ENCODE results near the gene RANBP1. TPM values are rescaled to one million over a fixed set of nuclear protein-coding genes. Genes with fewer than 3 reads are reported as not detected.

The RANBP1 gene
- total RNA-seq, 1 experiment from 2014 or later = 443 TPM

DNA sequence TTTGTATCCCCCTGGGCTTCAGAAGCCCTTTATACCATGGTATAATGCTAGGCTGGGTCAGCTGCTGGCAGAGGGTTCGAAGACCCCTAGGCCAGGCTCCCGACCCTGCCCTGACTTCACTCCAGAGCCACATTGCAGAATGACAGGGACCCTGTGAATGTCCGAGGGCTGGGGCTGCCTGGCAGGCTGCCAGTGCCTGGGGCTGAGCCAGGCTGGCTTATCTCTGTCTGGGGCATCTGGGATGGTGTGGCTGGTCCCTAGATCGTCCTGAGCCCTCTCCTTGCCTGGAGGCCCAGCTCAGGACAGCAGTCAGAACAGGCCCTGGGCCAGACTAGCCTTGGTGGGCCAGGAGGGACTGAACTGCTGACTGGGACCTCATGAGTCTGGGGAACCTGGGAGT lies 19.4 kb downstream of the RANBP1 start:
- Mint-ChIP-seq H3K36me3 (no peaks in the 10 kb centered on the region), H3K27me3 (ENCODE audit: low read depth) (no peaks in the 10 kb centered on the region), H3K27ac (no peak overlapping the region; the same call in 1 of the 2 replicates), H3K9me3 (no peaks in the 10 kb centered on the region), H3K4me1 (0 out of 2 replicates have a peak, but pooled peaks cover 6% of the 10 kb centered on the region), H3K4me3 (no peak overlapping the region)
- DNase-seq (ENCODE audit: low spot score) (no peak), ATAC-seq (no peak)
- TF ChIP-seq, protein P1, sequence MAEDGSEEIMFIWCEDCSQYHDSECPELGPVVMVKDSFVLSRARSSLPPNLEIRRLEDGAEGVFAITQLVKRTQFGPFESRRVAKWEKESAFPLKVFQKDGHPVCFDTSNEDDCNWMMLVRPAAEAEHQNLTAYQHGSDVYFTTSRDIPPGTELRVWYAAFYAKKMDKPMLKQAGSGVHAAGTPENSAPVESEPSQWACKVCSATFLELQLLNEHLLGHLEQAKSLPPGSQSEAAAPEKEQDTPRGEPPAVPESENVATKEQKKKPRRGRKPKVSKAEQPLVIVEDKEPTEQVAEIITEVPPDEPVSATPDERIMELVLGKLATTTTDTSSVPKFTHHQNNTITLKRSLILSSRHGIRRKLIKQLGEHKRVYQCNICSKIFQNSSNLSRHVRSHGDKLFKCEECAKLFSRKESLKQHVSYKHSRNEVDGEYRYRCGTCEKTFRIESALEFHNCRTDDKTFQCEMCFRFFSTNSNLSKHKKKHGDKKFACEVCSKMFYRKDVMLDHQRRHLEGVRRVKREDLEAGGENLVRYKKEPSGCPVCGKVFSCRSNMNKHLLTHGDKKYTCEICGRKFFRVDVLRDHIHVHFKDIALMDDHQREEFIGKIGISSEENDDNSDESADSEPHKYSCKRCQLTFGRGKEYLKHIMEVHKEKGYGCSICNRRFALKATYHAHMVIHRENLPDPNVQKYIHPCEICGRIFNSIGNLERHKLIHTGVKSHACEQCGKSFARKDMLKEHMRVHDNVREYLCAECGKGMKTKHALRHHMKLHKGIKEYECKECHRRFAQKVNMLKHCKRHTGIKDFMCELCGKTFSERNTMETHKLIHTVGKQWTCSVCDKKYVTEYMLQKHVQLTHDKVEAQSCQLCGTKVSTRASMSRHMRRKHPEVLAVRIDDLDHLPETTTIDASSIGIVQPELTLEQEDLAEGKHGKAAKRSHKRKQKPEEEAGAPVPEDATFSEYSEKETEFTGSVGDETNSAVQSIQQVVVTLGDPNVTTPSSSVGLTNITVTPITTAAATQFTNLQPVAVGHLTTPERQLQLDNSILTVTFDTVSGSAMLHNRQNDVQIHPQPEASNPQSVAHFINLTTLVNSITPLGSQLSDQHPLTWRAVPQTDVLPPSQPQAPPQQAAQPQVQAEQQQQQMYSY (CRISPR knock-in tag; IDR thresholded peaks at IDR 0.05) = no peak
- TF ChIP-seq, protein P2, sequence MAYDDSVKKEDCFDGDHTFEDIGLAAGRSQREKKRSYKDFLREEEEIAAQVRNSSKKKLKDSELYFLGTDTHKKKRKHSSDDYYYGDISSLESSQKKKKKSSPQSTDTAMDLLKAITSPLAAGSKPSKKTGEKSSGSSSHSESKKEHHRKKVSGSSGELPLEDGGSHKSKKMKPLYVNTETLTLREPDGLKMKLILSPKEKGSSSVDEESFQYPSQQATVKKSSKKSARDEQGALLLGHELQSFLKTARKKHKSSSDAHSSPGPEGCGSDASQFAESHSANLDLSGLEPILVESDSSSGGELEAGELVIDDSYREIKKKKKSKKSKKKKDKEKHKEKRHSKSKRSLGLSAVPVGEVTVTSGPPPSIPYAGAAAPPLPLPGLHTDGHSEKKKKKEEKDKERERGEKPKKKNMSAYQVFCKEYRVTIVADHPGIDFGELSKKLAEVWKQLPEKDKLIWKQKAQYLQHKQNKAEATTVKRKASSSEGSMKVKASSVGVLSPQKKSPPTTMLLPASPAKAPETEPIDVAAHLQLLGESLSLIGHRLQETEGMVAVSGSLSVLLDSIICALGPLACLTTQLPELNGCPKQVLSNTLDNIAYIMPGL (CRISPR knock-in tag; IDR thresholded peaks at IDR 0.05) = no peak
- TF ChIP-seq NFATC4 (CRISPR knock-in tag; IDR thresholded peaks at IDR 0.05) (no peak), GTF2I (CRISPR knock-in tag; conservative IDR thresholded peaks at IDR 0.05) (no peak)
- ChIA-PET POLR2A (no interaction called here), CTCF (no interaction called here)

DNA sequence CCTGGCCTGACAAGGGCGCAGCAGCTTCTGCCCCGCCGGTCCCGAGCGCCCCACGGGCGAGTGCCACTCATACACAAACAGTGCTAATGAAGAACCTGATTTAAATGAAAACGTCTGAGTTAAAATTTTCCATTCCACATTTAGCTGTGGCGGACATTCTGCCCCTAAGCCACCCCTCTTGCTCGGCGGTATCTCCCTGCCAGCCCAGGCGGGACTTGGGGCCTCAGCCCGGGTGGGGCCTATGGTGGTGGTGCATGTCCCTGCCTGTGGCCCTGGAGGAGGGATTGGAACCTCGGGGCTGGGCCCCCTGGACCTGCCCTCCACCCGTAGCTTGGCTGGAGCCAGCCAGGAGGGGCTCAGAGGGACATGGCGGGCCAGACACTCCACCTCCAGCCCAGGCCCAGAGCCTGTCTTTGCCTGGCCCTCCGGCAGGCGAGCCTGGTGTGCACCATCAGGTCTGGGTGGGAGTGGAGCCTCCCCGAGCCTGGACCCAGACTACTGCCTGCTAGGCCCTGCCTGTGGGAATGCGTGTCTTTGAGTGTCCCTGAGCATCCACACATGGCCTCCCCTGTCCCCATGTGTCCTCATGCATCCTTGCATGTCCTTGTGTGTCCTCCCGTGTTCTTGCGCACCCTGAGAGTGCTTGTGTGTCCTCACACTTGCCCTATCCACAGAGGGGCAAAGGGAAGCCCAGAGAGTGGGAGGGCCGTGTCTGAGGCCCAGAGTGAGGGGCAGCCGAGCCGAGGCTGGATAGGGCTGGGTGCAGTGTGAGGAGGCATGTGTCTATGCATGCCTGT lies 20.1 kb downstream of the RANBP1 start:
- POLR2A ChIA-PET = no interaction called here
- TF ChIP-seq, protein P3, sequence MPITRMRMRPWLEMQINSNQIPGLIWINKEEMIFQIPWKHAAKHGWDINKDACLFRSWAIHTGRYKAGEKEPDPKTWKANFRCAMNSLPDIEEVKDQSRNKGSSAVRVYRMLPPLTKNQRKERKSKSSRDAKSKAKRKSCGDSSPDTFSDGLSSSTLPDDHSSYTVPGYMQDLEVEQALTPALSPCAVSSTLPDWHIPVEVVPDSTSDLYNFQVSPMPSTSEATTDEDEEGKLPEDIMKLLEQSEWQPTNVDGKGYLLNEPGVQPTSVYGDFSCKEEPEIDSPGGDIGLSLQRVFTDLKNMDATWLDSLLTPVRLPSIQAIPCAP (CRISPR knock-in tag; IDR thresholded peaks at IDR 0.05) = no peak
- no peak for TF ChIP-seq CREB1 (CRISPR knock-in tag; IDR thresholded peaks at IDR 0.05)
- TF ChIP-seq, protein P4, sequence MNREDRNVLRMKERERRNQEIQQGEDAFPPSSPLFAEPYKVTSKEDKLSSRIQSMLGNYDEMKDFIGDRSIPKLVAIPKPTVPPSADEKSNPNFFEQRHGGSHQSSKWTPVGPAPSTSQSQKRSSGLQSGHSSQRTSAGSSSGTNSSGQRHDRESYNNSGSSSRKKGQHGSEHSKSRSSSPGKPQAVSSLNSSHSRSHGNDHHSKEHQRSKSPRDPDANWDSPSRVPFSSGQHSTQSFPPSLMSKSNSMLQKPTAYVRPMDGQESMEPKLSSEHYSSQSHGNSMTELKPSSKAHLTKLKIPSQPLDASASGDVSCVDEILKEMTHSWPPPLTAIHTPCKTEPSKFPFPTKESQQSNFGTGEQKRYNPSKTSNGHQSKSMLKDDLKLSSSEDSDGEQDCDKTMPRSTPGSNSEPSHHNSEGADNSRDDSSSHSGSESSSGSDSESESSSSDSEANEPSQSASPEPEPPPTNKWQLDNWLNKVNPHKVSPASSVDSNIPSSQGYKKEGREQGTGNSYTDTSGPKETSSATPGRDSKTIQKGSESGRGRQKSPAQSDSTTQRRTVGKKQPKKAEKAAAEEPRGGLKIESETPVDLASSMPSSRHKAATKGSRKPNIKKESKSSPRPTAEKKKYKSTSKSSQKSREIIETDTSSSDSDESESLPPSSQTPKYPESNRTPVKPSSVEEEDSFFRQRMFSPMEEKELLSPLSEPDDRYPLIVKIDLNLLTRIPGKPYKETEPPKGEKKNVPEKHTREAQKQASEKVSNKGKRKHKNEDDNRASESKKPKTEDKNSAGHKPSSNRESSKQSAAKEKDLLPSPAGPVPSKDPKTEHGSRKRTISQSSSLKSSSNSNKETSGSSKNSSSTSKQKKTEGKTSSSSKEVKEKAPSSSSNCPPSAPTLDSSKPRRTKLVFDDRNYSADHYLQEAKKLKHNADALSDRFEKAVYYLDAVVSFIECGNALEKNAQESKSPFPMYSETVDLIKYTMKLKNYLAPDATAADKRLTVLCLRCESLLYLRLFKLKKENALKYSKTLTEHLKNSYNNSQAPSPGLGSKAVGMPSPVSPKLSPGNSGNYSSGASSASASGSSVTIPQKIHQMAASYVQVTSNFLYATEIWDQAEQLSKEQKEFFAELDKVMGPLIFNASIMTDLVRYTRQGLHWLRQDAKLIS (CRISPR knock-in tag; IDR thresholded peaks at IDR 0.05; ENCODE audit: borderline replicate concordance) = no peak
- no peak for TF ChIP-seq KAT7 (CRISPR knock-in tag; IDR thresholded peaks at IDR 0.05; ENCODE audit: borderline replicate concordance)
- no peak for TF ChIP-seq JAZF1 (CRISPR knock-in tag; IDR thresholded peaks at IDR 0.05)
- TF ChIP-seq ZNF263 (CRISPR knock-in tag; IDR thresholded peaks at IDR 0.05; ENCODE audit: low read depth) = no peak
- no peak for TF ChIP-seq OVOL2 (CRISPR knock-in tag; IDR thresholded peaks at IDR 0.05; ENCODE audit: borderline replicate concordance)
- TF ChIP-seq, protein P5, sequence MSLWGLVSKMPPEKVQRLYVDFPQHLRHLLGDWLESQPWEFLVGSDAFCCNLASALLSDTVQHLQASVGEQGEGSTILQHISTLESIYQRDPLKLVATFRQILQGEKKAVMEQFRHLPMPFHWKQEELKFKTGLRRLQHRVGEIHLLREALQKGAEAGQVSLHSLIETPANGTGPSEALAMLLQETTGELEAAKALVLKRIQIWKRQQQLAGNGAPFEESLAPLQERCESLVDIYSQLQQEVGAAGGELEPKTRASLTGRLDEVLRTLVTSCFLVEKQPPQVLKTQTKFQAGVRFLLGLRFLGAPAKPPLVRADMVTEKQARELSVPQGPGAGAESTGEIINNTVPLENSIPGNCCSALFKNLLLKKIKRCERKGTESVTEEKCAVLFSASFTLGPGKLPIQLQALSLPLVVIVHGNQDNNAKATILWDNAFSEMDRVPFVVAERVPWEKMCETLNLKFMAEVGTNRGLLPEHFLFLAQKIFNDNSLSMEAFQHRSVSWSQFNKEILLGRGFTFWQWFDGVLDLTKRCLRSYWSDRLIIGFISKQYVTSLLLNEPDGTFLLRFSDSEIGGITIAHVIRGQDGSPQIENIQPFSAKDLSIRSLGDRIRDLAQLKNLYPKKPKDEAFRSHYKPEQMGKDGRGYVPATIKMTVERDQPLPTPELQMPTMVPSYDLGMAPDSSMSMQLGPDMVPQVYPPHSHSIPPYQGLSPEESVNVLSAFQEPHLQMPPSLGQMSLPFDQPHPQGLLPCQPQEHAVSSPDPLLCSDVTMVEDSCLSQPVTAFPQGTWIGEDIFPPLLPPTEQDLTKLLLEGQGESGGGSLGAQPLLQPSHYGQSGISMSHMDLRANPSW (CRISPR knock-in tag; conservative IDR thresholded peaks at IDR 0.05; ENCODE audit: low read depth) = no peak
- no peak for TF ChIP-seq ZNF121 (CRISPR knock-in tag; IDR thresholded peaks at IDR 0.05)
- TF ChIP-seq EMX1 (CRISPR knock-in tag; IDR thresholded peaks at IDR 0.05) = no peak
- TF ChIP-seq GTF2I (CRISPR knock-in tag; conservative IDR thresholded peaks at IDR 0.05) = no peak
- TF ChIP-seq ZNF416 (CRISPR knock-in tag; IDR thresholded peaks at IDR 0.05) = no peak
- peak overlapping the region; percentile 86 for H3K27ac Mint-ChIP-seq

More for the DNA sequence above, 20.1 kb downstream of the RANBP1 start:
- CTCF ChIA-PET = interaction anchor here (2.8 kb wide), 1 partner anchor 103 kb away, joined by 10 read pairs; no protein-coding TSS in a partner anchor
- Mint-ChIP-seq H3K27me3 (ENCODE audit: low read depth) (no peaks in the 10 kb centered on the region), H3K4me3 (no peak overlapping the region), H3K9me3 (no peaks in the 10 kb centered on the region), H3K4me1 (0 out of 2 replicates have a peak, but pooled peaks cover 6% of the 10 kb centered on the region), H3K36me3 (no peaks in the 10 kb centered on the region)
- DNase-seq (ENCODE audit: low spot score) = no peak
- ATAC-seq = no peak
